Erythroblast (primary cell): ENCODE measurements around the gene CRY2.

Experiments used
- GATA1 ChIP-seq: IDR thresholded peaks from 2 replicates; pipeline ENCODE4 v1.6.1; 2011; ENCODE audit warnings: low read depth, mild to moderate bottlenecking, control low read depth, low read length, moderate library complexity
- POLR2A ChIP-seq: IDR thresholded peaks from 2 replicates; pipeline ENCODE4 v1.6.1; 2011; ENCODE audit warnings: mild to moderate bottlenecking, low read length

- TF ChIP-seq POLR2A (no peak), GATA1 (no peak)
These were observed 75.3 kb downstream of the CRY2 start, which contains the start of gene LARGE2 for GRCh38 chr11:45922425-45923082.
